ENCODE measurements around the gene PRR16.
"Not testable (repeated sequence)": the region's sequence is repeated elsewhere in the genome, so short reads cannot be mapped to it uniquely, and the experiment has no call there.

PRR16 gene

GRCh38 chr5:120463991-120464626 is at the start of gene PRR16:
Gene PRR16 (plus strand): TSS chr5:120464300.
- DNase-seq = peak; percentile 11

- no peak for DNase-seq
Observed at GRCh38 chr5:120415985-120416384, 48.1 kb upstream of the PRR16 start.

- DNase-seq = no peak
Observed at GRCh38 chr5:120419127-120419526, 45.0 kb upstream of the PRR16 start.

DNA sequence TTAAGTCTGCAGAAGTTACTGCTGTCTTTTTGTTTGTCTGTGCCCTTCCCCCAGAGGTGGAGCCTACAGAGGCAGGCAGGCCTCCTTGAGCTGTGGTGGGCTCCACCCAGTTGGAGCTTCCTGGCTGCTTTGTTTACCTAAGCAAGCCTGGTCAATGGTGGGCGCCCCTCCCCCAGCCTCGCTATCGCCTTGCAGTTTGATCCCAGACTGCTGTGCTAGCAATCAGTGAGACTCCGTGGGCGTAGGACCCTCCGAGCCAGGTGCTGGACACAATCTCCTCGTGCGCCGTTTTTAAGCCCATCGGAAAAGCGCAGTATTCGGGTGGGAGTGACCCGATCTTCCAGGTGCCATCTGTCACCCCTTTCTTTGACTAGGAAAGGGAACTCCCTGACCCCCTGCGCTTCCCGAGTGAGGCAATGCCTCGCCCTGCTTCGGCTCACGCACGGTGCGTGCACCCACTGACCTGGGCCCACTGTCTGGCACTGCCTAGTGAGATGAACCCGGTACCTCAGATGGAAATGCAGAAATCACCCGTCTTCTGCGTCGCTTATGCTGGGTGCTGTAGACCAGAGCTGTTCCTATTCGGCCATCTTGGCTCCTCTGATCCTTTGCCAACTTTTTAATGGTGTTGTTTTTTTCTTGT is 37.3 kb upstream of the PRR16 start:
- not testable (repeated sequence) for DNase-seq

GRCh38 chr5:120430572-120430971 is 33.5 kb upstream of the PRR16 start:
- no peak for DNase-seq

GRCh38 chr5:120432861-120433260 is 31.2 kb upstream of the PRR16 start:
- no peak for DNase-seq

DNA sequence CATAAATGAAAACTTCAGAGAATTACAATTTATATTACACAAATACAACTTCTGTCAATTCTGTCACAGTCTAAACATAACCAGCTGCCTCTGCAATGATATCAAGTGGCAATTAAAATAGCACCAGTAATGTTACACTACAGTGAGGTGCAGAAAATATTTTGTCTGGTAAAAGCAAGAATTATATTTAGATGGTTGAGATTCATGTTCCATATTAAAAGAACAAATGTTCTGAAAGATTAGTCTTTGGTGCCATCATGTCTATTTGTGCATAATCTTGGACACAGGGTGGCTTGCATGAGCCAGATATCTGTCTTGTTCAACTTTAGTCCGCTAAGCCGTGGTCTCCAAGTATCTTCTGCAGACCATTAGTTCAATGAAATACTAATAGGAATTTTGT is 29.0 kb upstream of the PRR16 start:
- no peak for DNase-seq

DNA sequence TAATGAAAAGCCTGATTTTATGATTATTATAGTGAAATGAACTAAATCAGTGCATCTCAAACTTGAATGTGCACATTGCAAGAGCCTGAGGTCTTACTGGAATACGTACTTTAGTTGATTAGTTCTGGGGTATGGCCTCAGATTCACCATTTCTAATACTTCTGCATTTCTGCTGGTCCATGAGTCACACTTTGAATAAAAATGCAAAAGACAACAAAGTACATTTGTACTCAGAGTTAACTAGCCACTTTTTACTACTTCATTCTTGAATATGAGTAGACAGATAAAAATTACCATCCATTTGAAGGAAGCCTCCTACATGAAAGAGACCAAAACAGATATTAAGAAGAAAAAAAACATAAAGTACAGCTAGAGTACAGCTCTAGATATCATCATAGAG is 27.1 kb upstream of the PRR16 start:
- DNase-seq = no peak

DNA sequence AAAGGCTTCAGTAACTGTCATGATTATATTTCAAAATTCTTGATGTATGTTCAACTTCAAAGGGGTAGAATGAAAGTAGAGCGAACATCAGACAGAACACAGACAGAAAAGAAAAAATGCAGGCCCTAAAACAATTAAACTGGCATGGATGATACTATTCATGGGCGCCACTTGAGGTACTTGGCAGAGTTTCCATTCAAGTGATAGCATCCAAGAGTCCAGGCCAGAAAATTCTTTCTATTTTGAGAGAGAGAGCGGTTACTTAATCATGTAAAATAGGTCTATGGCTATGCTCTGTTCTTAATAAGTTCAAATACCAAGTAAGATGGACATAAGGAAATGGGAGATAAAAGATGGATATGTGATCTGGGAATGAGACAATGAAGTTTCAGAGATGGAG is 21.4 kb upstream of the PRR16 start:
- DNase-seq = no peak

DNA sequence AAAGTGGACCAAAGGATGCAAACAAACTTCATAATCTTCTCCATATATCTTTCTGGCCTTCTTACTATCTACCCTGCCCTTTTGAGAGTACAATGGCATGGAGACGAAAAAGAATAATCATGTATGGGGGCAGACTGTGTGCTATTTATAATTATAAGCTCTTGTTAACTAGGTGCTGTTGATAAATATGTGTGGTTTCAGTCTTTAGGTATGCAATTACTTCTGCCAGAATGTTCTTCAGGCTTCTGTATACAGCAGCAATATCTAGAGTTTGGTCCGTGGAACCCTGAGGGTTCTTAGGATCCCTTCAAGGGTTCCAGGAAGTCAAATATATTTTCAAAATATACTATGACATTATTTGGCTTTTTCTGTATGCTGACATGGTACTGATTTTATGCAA is 20.5 kb upstream of the PRR16 start:
- DNase-seq = no peak

DNA sequence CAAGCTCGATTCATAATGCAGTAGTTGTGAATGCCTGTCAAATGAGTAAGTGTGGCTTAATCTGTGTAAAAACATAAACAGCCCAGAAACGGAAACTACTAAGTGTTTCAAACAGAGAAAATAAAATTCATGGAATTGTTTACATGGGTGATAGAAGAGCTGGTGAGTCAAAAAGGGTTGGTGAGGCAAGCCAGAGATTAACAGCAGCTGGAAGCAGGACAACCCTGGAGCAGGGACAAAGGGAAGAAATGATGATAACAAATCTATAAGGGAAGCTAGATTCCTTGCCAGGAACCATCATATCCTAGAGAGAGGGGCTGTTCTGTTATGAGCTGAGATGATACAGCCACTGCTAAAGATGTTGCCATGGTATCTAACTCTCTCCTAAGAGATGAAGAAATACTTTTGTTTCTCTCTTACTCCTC is 18.0 kb upstream of the PRR16 start:
- DNase-seq = no peak

- no peak for DNase-seq
Observed at GRCh38 chr5:120446901-120447300, 17.2 kb upstream of the PRR16 start.

GRCh38 chr5:120447706-120448239 is 16.3 kb upstream of the PRR16 start:
- no peak for DNase-seq

DNA sequence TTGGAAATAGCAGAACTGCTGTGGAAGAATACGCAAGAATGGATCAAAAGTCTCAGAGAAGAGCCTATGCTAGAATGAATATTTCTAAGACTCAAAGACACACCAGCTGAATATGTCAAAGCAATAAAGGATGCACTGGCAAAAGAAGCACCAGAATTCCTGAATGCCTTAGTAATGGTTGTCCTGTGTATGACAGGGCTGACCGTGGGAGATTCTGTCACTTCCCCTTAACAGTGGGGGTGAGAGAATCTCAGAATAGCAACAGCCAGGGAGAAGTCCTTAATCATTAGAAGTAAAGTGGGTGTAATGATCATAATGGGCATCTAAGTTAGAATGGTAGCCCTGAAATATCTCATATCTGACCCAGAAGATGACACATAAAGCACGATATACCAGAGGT is 14.6 kb upstream of the PRR16 start:
- DNase-seq = no peak

- no peak for DNase-seq
Observed at GRCh38 chr5:120450910-120451309, 13.2 kb upstream of the PRR16 start.

GRCh38 chr5:120451445-120451844 is 12.7 kb upstream of the PRR16 start:
- DNase-seq = no peak

- DNase-seq = no peak
Observed at GRCh38 chr5:120452471-120452870, 11.6 kb upstream of the PRR16 start.

GRCh38 chr5:120454094-120454798 is 9.9 kb upstream of the PRR16 start:
- DNase-seq = no peak

DNA sequence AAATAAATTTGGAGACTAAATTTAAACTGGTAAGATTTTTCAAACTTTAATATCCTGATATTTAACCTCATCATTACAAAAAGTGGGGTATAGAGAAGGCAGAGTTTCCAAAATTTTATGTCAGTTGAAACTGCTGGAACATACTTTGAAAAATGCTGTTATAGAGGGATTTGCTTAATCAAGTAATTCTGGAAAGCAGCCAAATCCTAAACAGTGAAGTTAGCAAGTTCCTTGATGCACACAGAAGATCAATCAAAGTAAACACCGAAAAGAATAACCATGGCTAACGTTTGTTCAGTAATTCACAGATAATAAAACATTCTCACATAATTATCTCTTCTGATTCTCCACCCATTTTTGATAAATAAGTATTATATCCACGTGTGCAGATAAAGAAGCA is 8.1 kb upstream of the PRR16 start:
- no peak for DNase-seq

GRCh38 chr5:120457839-120458507 is 6.1 kb upstream of the PRR16 start:
- DNase-seq = peak; percentile 67

DNA sequence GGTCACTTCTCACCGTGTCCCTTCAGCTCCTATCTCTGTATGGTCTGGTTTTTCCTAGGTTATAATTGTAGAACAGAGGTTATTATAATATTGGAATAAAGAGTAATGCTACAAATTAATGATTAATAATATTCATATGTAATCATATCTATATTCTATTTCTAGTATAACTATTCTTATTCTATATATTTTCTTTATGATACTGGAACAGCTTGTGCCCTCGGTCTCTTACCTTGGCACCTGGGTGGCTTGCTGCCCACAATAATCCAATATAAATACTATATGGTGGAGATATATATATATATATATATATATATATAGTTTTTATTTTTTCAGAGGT is 5.6 kb upstream of the PRR16 start:
- DNase-seq = not testable (repeated sequence)

DNA sequence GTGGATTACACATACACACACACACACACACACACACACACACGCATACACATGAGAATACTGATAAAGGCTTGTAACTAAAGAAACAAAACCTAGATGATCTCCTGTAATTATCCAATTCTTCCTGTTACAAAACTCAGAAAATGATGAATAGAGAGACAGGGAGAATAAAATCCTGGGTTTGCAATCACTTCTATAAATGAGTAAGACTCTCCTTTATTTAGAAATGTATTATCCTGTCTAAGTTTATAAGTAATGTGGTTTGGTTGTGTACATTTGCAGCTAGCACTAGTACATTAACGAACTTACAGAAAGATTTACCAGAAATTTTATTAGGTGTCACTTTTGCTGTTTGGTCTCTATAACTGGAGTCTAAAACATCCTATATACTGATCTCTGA is 2.8 kb upstream of the PRR16 start:
- no peak for DNase-seq

DNA sequence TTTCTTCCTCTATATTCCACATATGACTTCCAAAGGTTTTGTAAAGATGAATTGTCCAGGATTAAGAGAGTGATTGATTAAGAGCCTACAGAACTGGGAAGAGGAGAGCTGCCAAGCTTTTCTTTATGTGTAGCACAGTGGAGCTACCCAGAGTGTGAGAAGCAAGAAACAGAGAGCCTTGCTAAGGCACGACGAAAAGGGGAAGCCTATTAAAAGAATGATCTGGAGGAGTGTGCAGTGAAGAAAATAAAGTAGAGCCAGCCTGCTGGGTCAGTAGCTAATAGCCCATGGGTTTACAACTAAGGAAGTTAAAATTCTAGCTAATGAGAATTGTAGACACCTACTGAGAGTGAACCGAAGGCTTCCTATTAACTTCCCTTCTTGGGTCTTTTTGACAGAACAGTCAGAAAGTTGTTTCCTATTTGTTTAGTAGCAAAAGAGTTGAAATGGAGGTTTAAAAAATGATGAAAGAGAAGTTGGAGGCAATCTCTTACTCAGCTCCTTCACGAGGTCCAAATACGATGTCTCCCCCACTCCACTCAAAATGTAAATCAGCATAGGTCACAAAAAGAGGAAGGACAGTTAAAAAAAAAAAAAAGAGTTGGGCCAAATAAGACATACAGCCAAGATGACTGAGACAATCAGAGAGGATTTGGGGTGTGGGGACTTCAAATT is 957 bp upstream of the PRR16 start:
- no peak for DNase-seq

Measured in NCI-H748 treated with DMSO at 0.1 percent for 48 hours (cell line).